Measurements from ENCODE around the gene SYNPO2.

- TF ChIP-seq POLR2A (IDR thresholded peaks at IDR 0.05): no peak
- TF ChIP-seq CTCF (IDR thresholded peaks at IDR 0.05): no peak
- TF ChIP-seq EP300 (IDR thresholded peaks at IDR 0.05): no peak
- TF ChIP-seq POLR2AphosphoS5 (IDR thresholded peaks at IDR 0.05): no peak
Observed at GRCh38 chr4:118889312-118889691, 648 bp downstream of the SYNPO2 start.
